HepG2 (cell line): ENCODE data around the gene BPIFB6. TPM values are rescaled to one million over a fixed set of nuclear protein-coding genes. Genes with fewer than 3 reads are reported as not detected.
A peak's percentile ranks its signal among the peaks of the same experiment; 100 is the strongest.

ENCODE experiments used
- ATAC-seq: fragments of 200-7000 bp; cut with Tn5 transposase; 3 replicates; pipeline ENCODE4 v1.9.1; 2020; ENCODE audit warnings: mild to moderate bottlenecking, moderate library complexity
- BruUV-seq: library from RNA; stranded (reverse); fragments of 400-500 nt; replicated peaks from 2 replicates; lab custom pipeline; 2021; lab: Mats Ljungman, UMichigan
- CTCF ChIA-PET: fragments of 300-600 bp; formaldehyde crosslinking; extraction: SDS; loops from one replicate; lab custom pipeline; 2021; ENCODE audit warnings: low total read pairs, inconsistent platforms, low intra/inter-chr PET ratio; lab: Yijun Ruan, JAX
- POLR2A ChIA-PET: fragments of 350-600 bp; sonication (Branson Sonifier 250); formaldehyde crosslinking; loops from one replicate; lab custom pipeline; 2020; ENCODE audit warnings: antibody characterized with exemption, inconsistent platforms; lab: Yijun Ruan, JAX
- DNase-seq: peaks from one replicate; pipeline ENCODE4 v3.0.0-alpha.2; 2015; ENCODE audit warnings: low spot score
- FAIRE-seq: peaks from 3 replicates; lab custom pipeline; 2011; peaks lifted over from hg19 to GRCh38; lab: Jason Lieb, UNC
- H2AFZ ChIP-seq: one replicate; pipeline ENCODE4 v1.6.1; 2011; ENCODE audit warnings: low read length, inconsistent platforms
- H3K27ac ChIP-seq: fragments of 300-600 bp; 3 replicates; pipeline ENCODE4 v1.8.0; 2011; ENCODE audit warnings: mixed run types, mild to moderate bottlenecking, mixed read lengths, low read length, inconsistent platforms; ENCODE audit not compliant: insufficient read depth; ENCODE audit errors: extremely low read length
- H3K27me3 ChIP-seq, 2 experiments: fragments of 200-600 bp in 1 of 2; 2 replicates in 1 of 2; 3 replicates in 1 of 2; pipeline versions ENCODE4 v1.6.0 to v1.8.0; 2011; ENCODE audit warnings: low read length in 2 of 2, mild to moderate bottlenecking in 2 of 2, moderate library complexity in 2 of 2, inconsistent platforms in 1 of 2; ENCODE audit not compliant: insufficient read depth in 2 of 2, control insufficient read depth in 1 of 2
- H3K36me3 ChIP-seq, 2 experiments: fragments of 200-600 bp in 1 of 2; replicated peaks in 1 of 2; 2 replicates in 1 of 2; 3 replicates in 1 of 2; pipeline versions ENCODE4 v1.5.1 to v1.8.0; 2011; ENCODE audit warnings: low read length in 2 of 2, inconsistent platforms in 1 of 2; ENCODE audit not compliant: insufficient read depth in 2 of 2, control insufficient read depth in 1 of 2
- H3K4me1 ChIP-seq: 2 replicates; pipeline ENCODE4 v1.5.1; 2012; ENCODE audit warnings: low read length, inconsistent platforms; ENCODE audit not compliant: insufficient read depth
- H3K4me2 ChIP-seq: 2 replicates; pipeline ENCODE4 v1.6.0; 2011; ENCODE audit warnings: low read depth, low read length, inconsistent platforms
- H3K4me3 ChIP-seq, 3 experiments: fragments of 200-600 bp in 1 of 3; sonication (generic), shearing (Covaris generic) in 1 of 3; replicated peaks in 1 of 3; 2 replicates each; pipeline ENCODE4 v1.5.1; 2011 to 2016; ENCODE audit warnings: low read length in 3 of 3, inconsistent platforms in 2 of 3, low read depth in 2 of 3, mild to moderate bottlenecking in 2 of 3, control low read depth in 1 of 3, mixed read lengths in 1 of 3; ENCODE audit not compliant: insufficient read depth in 1 of 3
- H3K79me2 ChIP-seq: one replicate; pipeline ENCODE4 v1.6.1; 2011; ENCODE audit warnings: low read length, inconsistent platforms; ENCODE audit not compliant: insufficient read depth
- H3K9ac ChIP-seq: 2 replicates; pipeline ENCODE4 v1.6.0; 2011; ENCODE audit warnings: mild to moderate bottlenecking, low read depth, low read length, inconsistent platforms; ENCODE audit not compliant: insufficient read depth
- H3K9me3 ChIP-seq: 2 replicates; pipeline ENCODE4 v1.5.1; 2012; ENCODE audit warnings: mild to moderate bottlenecking, low read length
- H4K20me1 ChIP-seq: 2 replicates; pipeline ENCODE4 v1.6.0; 2011; ENCODE audit warnings: inconsistent platforms, mild to moderate bottlenecking, low read length, moderate library complexity; ENCODE audit not compliant: insufficient read depth
- ZFX ChIP-seq: sonication (generic); formaldehyde crosslinking; IDR thresholded peaks from 2 replicates; pipeline ENCODE4 v1.4.0; 2020; ENCODE audit warnings: mild to moderate bottlenecking, low read depth, missing genetic modification reagents, moderate library complexity
- WGBS: methylation state at CpG from one replicate; pipeline ENCODE4 v1.1.6; 2017; ENCODE audit warnings: low lambda C conversion rate; 5-methylcytosine and 5-hydroxymethylcytosine counted together
- in situ Hi-C: cut with HindIII; loops from 2 replicates; pipeline ENCODE4 v1.10.0; 2017; ENCODE audit warnings: low pct_unique_long_range_greater_than_20kb; ENCODE audit not compliant: extremely low pct_ligation_motif_present
- intact Hi-C: fragments of 100-400 bp; cut with micrococcal nuclease; formaldehyde crosslinking; loops from one replicate; pipeline ENCODE4 v1.10.0; 2022; ENCODE audit not compliant: unreplicated experiment
- polyA plus RNA-seq, 8 experiments: library from polyadenylated mRNA; depleted of rRNA in 3 of 8; stranded (reverse) in 7 of 8; unstranded in 1 of 8; fragments of >200 nt; fragmentation: Illumina TruSeq in 4 of 8; extraction: Trizol in 4 of 8; gene quantifications; 2 replicates each; pipeline versions ENCODE4 v1.2.1 to v1.2.3, GENCODE V29; 2011 to 2016; ENCODE audit warnings: low read depth in 4 of 8, missing spikeins in 1 of 8, mixed read lengths in 1 of 8; ENCODE audit not compliant: insufficient read depth in 1 of 8
- total RNA-seq, 5 experiments: library from RNA; depleted of rRNA; stranded (reverse); fragments of >200 nt; fragmentation: Illumina TruSeq; extraction: Trizol; gene quantifications; 2 replicates each; pipeline ENCODE4 v1.2.3, GENCODE V29; 2016; ENCODE audit warnings: low read depth in 1 of 5
- TF ChIP-seq, protein P1 (sequence below), 2 experiments: sonication (generic) in 1 of 2; formaldehyde crosslinking in 1 of 2; IDR thresholded peaks; 2 replicates each; pipeline versions ENCODE4 v1.4.0 to v1.6.1; 2016 to 2020; ENCODE audit warnings: borderline replicate concordance in 1 of 2, low read depth in 1 of 2, mild to moderate bottlenecking in 1 of 2, missing genetic modification reagents in 1 of 2

The BPIFB6 gene
- total and polyA plus RNA-seq, 2 of the 13 experiments (the other 11 are each of a cell fraction or from before 2014, with no cell fraction given): 0.13 to 1.7 TPM

DNA sequence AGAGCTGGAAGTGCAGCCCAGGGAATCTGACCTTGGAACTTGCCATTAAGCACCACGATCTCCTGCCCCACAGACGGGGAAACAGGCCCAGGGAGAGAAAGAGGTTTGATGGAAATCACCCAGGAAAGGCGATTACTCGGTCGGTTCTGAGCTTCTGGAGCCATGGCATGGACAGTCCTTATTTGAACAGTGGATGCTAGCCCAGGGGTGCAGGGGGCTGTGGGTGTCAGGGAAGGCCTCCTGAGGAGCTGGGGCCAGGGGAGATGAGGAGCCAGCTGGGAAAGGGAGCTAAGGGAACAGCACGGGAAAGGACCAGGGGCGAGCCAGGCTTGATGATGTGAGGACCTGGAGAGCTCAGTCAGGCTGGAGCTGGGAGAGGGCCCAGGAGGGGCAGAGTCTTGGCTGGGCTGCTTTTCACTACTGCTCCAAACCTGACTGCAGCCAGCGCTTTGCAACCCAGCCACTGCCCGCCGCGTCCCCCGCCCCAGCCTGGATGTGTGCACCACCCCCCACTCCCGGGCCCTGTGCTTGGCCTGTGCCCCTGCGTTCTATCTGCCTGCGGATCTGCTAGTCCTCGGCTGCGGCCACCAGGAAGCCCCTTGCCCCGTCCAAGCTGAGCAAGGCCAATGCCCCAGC, 45.0 kb upstream of the BPIFB6 start:
- no peak overlapping the region for H3K27ac ChIP-seq
- in situ Hi-C loops (no loop called here), intact Hi-C loops (no loop called here)
- no peaks in the 10 kb centered on the region for H4K20me1 ChIP-seq
- H3K36me3 ChIP-seq: no peaks in the 10 kb centered on the region
- ATAC-seq (peak; percentile 19), FAIRE-seq (no peak), DNase-seq (no peak)
- no peak overlapping the region for H3K4me3 ChIP-seq
- no peaks in the 10 kb centered on the region for H3K79me2 ChIP-seq
- 0 out of 2 replicates have a peak, but pooled peaks have one; percentile 28 for TF ChIP-seq ZFX (CRISPR knock-in tag)
- TF ChIP-seq, protein P1, sequence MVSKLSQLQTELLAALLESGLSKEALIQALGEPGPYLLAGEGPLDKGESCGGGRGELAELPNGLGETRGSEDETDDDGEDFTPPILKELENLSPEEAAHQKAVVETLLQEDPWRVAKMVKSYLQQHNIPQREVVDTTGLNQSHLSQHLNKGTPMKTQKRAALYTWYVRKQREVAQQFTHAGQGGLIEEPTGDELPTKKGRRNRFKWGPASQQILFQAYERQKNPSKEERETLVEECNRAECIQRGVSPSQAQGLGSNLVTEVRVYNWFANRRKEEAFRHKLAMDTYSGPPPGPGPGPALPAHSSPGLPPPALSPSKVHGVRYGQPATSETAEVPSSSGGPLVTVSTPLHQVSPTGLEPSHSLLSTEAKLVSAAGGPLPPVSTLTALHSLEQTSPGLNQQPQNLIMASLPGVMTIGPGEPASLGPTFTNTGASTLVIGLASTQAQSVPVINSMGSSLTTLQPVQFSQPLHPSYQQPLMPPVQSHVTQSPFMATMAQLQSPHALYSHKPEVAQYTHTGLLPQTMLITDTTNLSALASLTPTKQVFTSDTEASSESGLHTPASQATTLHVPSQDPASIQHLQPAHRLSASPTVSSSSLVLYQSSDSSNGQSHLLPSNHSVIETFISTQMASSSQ (IDR thresholded peaks at IDR 0.05; ENCODE audit: low read depth): no peak
- TF ChIP-seq, protein P1 (CRISPR knock-in tag; IDR thresholded peaks at IDR 0.05; ENCODE audit: borderline replicate concordance): no peak
- peaks cover 0 to 50% of the 10 kb centered on the region in 2 experiments; a peak in 2 of 5 replicates for H3K27me3 ChIP-seq
- no peak overlapping the region for H3K9ac ChIP-seq
- no peak overlapping the region for H2AFZ ChIP-seq
- POLR2A ChIA-PET: no interaction called here
- H3K4me2 ChIP-seq: no peak overlapping the region
- peaks cover 10% of the 10 kb centered on the region for H3K4me1 ChIP-seq
- 50% methylated on average over 17 of the region's 18 CpGs for whole genome bisulfite sequencing
- H3K9me3 ChIP-seq: no peaks in the 10 kb centered on the region
- BruUV-seq: no TSS peak
- CTCF ChIA-PET: no interaction called here
